Uterus (tissue), 2 donors: ENCODE data around the gene GNAT1.

Experiments used
- CTCF ChIP-seq, 4 experiments: fragments of 200-600 bp in 2 of 4; fragments of 450-650 bp in 2 of 4; sonication (generic) in 2 of 4; IDR thresholded peaks; one replicate each; pipeline ENCODE4 v1.5.1; 2016 to 2019; ENCODE audit warnings: antibody characterized with exemption in 4 of 4, mild to moderate bottlenecking in 2 of 4, moderate library complexity in 1 of 4
- POLR2A ChIP-seq, 2 donors: fragments of 450-650 bp; IDR thresholded peaks; one replicate each; pipeline ENCODE4 v1.6.1; 2016; ENCODE audit warnings: antibody characterized with exemption in 2 of 2, mild to moderate bottlenecking in 1 of 2, moderate library complexity in 1 of 2

GRCh38 chr3:50241713-50242380, 50.4 kb downstream of the GNAT1 start:
- TF ChIP-seq CTCF (IDR thresholded peaks at IDR 0.05) (no peak), POLR2A (IDR thresholded peaks at IDR 0.05) (no peak)
